ENCODE measurements around the gene SPAM1. TPM values are rescaled to one million over a fixed set of nuclear protein-coding genes. Genes with fewer than 3 reads are reported as not detected.
"Not testable (repeated sequence)": the region's sequence is repeated elsewhere in the genome, so short reads cannot be mapped to it uniquely, and the experiment has no call there.

The SPAM1 gene
- not detected for total RNA-seq

- no peak for DNase-seq (ENCODE audit: low spot score in 2 of 2)
- no peak for TF ChIP-seq CTCF (IDR thresholded peaks at IDR 0.05)
- TF ChIP-seq POLR2A (IDR thresholded peaks at IDR 0.05), result no peak
- intact Hi-C loops (cut with DNase I; ENCODE audit: low total_unique reads), result no loop called here
- H3K4me3 ChIP-seq (ENCODE audit: low read depth, poor library complexity, severe bottlenecking), result no peak within 1 kb of the TSS
Measured at GRCh38 chr7:123924941-123925340, at the start of gene SPAM1. Gene SPAM1 (plus strand): TSS chr7:123925241. CDS start chr7:123953571, 28,330 bp downstream.

GRCh38 chr7:123876557-123877256 lies 48.3 kb upstream of the SPAM1 start:
- TF ChIP-seq CTCF (IDR thresholded peaks at IDR 0.05), result no peak
- no peak for TF ChIP-seq POLR2A (IDR thresholded peaks at IDR 0.05)
- intact Hi-C loops (cut with DNase I; ENCODE audit: low total_unique reads), result no loop called here
- no peak for DNase-seq (ENCODE audit: low spot score in 2 of 2)
- no peak overlapping the region for H3K4me3 ChIP-seq (ENCODE audit: low read depth, poor library complexity, severe bottlenecking)
- WGBS, 2 donors, result 75 to 79% methylated on average over 7 of the region's 7 CpGs

- H3K4me3 ChIP-seq (ENCODE audit: low read depth, poor library complexity, severe bottlenecking), result no peak overlapping the region
- whole genome bisulfite sequencing, 2 donors, result 79% methylated on average over 4 of the region's 4 CpGs
- intact Hi-C loops (cut with DNase I; ENCODE audit: low total_unique reads), result no loop called here
- TF ChIP-seq POLR2A (IDR thresholded peaks at IDR 0.05) (no peak), CTCF (IDR thresholded peaks at IDR 0.05) (no peak)
- no peak for DNase-seq (ENCODE audit: low spot score in 2 of 2)
Measured at GRCh38 chr7:123879628-123880027, 45.4 kb upstream of the SPAM1 start.

GRCh38 chr7:123881300-123881699 lies 43.7 kb upstream of the SPAM1 start:
- WGBS, 2 donors, result 91 to 93% methylated on average over 2 of the region's 2 CpGs
- no peak for TF ChIP-seq CTCF (IDR thresholded peaks at IDR 0.05)
- no peak for TF ChIP-seq POLR2A (IDR thresholded peaks at IDR 0.05)

GRCh38 chr7:123883154-123883553 lies 41.9 kb upstream of the SPAM1 start:
- DNase-seq (ENCODE audit: low spot score in 2 of 2), result no peak
- TF ChIP-seq CTCF (IDR thresholded peaks at IDR 0.05) (no peak), POLR2A (IDR thresholded peaks at IDR 0.05) (no peak)
- intact Hi-C loops (cut with DNase I; ENCODE audit: low total_unique reads), result no loop called here
- H3K4me3 ChIP-seq (ENCODE audit: low read depth, poor library complexity, severe bottlenecking), result no peak overlapping the region

More at GRCh38 chr7:123881300-123881699, 43.7 kb upstream of the SPAM1 start:
- no peak overlapping the region for H3K4me3 ChIP-seq (ENCODE audit: low read depth, poor library complexity, severe bottlenecking)
- DNase-seq (ENCODE audit: low spot score in 2 of 2), result no peak
- intact Hi-C loops (cut with DNase I; ENCODE audit: low total_unique reads), result no loop called here

- H3K4me3 ChIP-seq (ENCODE audit: low read depth, poor library complexity, severe bottlenecking), result no peak overlapping the region
- intact Hi-C loops (cut with DNase I; ENCODE audit: low total_unique reads), result no loop called here
- no peak for TF ChIP-seq POLR2A (IDR thresholded peaks at IDR 0.05)
- TF ChIP-seq CTCF (IDR thresholded peaks at IDR 0.05), result no peak
- no peak for DNase-seq (ENCODE audit: low spot score in 2 of 2)
Measured at GRCh38 chr7:123888192-123888591, 36.8 kb upstream of the SPAM1 start.

GRCh38 chr7:123894753-123895152 lies 30.3 kb upstream of the SPAM1 start:
- DNase-seq (ENCODE audit: low spot score in 2 of 2); intact Hi-C loops (cut with DNase I; ENCODE audit: low total_unique reads): not testable (repeated sequence)
- 91 to 97% methylated on average over 10 of the region's 10 CpGs for WGBS, 2 donors

More at GRCh38 chr7:123894753-123895152, 30.3 kb upstream of the SPAM1 start:
- H3K4me3 ChIP-seq (ENCODE audit: low read depth, poor library complexity, severe bottlenecking), result not testable (repeated sequence)

Measured in lower leg skin (tissue), 4 donors.